DMS53 treated with DMSO at 0.1 percent for 48 hours (cell line): ENCODE measurements around the gene PPP1R18.
"Not testable (repeated sequence)": the region's sequence is repeated elsewhere in the genome, so short reads cannot be mapped to it uniquely, and the experiment has no call there.

Experiments
- DNase-seq: peaks from one replicate; lab custom pipeline; 2025; ENCODE audit not compliant: unreplicated experiment; lab: John Stamatoyannopoulos, UW

PPP1R18 gene

DNA sequence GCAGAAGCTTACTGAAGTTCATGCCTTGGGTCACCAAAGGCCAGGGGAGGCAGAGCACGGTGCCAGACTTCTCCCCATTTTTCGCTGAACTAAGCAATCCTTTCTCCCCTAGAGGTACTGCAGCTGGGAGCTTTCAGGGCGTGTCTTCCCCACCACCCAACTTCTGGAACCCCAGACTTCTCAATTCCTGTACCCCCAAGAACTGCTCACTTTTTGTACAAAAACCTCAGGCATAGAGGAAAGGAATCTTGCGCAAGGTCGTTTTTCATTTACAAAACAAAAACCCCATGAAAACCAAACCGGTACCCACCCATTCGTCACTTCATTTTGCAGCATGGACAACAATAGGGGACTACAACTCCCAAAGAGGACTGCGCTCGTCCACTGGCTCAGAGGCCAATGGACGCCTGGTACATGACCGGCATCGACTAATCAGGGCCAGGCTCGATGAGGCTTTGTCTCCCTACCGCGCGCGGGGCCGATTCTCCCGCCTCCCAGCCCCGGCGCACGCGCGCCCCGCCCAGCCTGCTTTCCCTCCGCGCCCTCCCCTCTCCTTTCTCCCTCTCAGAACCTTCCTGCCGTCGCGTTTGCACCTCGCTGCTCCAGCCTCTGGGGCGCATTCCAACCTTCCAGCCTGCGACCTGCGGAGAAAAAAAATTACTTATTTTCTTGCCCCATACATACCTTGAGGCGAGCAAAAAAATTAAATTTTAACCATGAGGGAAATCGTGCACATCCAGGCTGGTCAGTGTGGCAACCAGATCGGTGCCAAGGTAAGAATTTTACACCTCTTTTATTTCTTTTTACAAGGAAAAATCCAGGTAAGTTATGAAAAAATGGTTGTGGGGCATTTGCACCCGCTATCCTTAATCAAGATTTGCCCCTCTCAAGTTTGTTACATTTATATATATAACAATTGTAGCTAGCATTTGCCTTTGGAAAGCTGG lies 33.6 kb upstream of the PPP1R18 start, which contains the start of gene TUBB:
Gene TUBB, plus strand, starts transcription at position 562 of the 947 bp plus-strand sequence. Its CDS starts 155 bp downstream, at position 717.
- DNase-seq, result peak; percentile 97

DNA sequence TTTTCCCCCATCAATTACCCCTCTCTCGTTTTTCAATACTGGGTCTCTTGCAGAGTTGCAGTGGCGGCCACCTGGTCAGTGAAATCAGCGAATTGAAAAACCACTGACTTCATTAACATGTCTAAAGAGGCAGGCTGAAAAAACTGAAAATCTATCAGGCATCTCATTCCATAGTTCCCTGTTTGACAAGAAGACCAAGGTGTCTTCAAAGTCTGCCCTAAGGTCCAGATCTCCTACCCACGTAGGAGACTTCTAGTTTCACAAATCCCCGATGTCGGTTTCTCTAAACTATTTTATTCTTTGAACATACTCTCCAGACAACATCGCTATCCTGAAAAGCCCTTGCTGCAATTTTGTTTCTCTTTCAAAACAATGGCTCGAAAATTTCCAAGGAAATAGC lies 32.9 kb upstream of the PPP1R18 start:
- no peak for DNase-seq

DNA sequence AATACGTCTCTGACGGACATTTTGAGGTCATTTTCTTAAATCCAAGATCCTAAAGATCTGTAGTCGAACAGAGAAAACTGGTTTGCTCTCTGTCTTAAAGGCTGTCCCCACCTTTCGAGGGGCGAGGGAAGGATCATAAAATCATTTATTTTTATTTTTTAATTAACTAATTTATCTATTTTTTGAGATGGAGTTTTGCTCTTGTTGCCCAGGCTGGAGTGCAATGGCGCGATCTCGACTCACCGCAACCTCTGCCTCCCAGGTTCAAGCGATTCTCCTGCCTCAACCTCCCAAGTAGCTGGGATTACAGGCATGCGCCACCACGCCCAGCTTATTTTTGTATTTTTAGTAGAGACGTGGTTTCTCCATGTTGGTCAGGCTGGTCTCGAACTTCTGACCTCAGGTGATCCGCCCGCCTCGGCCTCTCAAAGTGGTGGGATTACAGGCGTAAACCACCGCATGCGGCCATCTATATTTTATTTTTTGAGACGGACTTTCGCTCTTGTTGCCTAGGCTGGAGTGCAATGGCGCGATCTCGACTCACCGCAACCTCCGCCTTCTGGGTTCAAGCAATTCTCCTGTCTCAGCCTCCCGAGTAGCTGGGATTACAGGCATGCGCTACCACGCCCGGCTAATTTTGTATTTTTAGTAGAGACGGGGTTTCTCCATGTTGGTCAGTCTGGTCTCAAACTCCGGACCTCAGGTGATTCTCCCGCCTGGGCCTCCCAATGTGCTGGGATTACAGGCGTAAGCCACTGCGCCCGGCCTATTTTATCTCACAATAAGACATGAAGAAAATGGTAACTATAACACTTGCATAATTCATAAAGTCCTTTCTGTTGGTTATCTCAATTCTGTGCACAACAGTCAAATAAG lies 31.6 kb upstream of the PPP1R18 start:
- DNase-seq, result not testable (repeated sequence)

DNA sequence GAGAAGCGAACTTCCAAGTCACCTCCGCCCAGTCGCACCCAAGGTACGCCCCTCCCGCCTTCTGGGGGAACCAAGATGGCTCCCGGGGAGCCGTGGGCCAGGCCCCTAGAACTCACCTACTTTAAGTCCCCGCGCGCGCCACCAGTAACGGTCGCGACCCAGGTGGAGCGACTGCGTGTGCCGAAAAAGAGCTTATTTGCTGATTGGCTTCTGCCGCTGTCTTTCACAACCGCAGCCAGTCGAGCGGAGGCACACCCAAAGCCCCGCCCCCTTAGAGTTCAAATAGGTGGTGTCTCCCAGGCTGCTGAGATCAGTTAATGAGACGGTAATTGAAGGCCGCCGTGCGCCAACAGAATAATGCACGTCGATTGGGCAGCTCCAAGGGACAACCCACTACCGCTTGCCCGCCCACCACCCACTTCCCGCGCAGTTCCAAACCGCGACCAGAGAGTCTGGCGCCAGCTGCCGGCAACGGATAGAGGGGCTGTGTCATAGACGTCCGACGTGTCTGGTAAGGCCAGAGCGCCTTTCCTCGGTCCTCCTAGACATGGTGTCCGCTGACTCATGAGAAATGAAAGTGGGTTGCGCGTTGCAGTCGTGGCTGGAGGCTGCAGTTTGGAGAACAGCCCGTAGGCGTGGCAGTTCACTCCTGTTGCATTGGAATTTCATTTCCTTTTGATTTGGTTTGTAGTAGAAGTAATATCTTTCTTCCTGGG lies 30.8 kb upstream of the PPP1R18 start, which contains the start of gene MDC1:
Gene MDC1, minus strand, starts transcription at position 153 of the 716 bp plus-strand sequence. CDS start 2,106 bp downstream, outside the sequence.
- DNase-seq, result peak; percentile 98

DNA sequence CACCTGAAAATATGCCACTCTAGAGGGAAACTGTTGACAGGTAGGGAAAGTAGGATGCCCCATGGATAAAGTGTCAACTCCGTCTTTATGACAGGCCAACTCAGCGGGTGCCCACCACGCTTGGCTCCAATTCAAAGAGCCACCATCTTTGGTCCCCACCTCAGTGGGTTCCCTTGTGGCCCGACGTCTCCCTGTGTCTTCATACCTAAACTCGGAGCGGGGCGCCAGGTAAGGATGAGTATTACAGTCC lies 30.4 kb upstream of the PPP1R18 start:
- no peak for DNase-seq

DNA sequence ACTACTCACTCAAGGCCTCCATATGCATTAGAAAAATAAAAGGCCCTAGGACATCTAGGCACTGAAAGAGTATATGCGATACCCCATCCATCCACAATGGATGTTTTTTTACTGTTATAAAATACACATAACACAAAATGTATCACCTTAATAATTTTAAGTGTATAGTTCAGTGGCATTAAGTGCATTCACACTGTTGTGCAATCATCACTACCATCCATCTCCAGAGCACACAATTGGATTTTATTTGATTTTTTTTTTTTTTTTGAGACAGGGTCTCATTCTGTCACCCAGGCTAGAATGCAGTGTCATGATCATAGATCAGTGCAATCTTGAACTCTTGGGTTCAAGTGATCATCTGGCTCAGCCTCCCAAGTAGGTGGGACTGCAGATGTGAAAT lies 27.8 kb upstream of the PPP1R18 start:
- DNase-seq, result no peak

DNA sequence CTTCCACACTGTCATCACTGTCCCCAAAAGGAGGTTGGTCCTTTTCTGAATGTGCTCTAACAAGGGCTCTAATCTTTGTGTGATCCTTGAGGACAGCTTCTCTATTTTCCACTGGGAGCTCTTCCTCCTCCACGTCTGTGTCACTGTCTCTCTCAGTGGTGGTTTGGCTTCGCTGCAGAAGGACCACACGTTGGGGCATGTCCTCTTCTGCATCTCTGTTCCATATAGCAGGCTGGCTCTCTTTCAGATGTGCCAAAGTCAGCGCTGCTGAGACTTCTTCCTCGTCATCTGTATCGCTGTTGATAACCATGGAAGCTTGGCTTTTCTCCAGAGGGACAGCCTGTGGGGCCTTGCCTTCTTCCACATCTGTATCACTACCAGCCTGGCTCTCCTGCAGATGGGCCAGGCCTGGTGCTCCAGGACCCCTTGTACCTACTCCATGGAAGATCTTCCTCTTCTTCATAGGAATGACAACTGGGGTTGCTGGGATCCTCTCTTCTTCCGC lies 26.0 kb upstream of the PPP1R18 start:
- no peak for DNase-seq

DNA sequence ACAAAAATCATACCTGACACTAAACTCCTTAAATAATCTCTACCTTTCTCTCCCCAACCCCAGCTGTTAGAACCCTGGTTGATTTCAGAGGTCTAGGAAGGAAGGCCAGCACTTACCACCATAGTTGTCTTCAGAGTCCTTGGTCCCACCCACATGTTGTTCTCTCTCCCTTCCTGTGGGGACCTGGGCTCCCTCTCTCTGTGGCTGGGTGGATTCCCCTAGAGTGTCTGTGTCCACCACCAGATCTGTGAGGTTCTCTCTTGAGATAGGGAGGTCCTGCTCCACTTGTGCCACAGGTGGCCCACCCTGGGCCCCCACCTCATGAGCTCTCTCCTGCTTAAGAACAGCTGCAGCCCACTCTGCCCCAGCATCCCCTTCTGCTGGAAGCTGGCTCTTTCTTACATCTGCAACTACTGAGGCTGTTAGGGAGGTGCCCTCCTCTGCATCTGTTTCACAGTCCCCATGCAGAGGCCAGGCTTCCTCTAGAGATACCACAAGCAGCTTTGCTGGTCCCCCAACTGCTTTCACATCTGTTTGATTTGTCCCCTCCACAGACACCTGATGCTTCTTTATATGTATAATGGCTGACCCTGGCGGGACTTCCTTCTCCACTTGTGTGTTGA lies 25.4 kb upstream of the PPP1R18 start:
- DNase-seq, result no peak

DNA sequence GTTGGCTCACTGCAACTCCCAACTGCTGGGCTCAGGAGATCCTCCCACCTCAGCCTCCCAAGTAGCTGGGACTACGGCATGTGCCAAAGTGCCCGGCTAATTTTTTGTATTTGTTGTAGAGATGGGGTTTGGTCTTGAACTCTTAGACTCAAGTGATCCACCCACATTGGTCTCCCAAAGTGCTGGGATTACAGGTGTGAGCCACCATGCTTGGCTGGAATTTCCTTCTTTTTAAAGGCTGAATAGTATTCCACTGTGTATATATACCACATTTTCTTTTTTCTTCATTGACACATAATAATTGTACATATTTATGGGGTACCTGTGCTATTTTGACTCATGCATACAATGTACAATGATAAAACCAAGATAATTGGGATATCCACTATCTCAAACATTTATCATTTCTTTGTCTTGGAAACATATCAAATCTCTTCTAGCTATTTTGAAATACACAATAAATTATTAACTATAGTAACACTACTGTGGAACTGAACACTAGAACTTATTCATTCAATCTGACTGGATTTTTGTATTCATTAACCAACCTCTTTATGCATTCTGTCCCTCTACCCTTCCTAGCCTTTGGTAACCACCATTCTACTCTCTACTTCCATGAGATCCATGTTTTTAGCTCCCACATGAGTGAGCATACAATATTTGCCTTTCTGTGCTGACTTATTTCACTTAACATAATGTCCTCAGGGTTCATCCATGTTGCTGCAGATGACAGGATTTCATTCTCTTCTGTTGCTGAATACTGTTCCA lies 22.8 kb upstream of the PPP1R18 start:
- no peak for DNase-seq

DNA sequence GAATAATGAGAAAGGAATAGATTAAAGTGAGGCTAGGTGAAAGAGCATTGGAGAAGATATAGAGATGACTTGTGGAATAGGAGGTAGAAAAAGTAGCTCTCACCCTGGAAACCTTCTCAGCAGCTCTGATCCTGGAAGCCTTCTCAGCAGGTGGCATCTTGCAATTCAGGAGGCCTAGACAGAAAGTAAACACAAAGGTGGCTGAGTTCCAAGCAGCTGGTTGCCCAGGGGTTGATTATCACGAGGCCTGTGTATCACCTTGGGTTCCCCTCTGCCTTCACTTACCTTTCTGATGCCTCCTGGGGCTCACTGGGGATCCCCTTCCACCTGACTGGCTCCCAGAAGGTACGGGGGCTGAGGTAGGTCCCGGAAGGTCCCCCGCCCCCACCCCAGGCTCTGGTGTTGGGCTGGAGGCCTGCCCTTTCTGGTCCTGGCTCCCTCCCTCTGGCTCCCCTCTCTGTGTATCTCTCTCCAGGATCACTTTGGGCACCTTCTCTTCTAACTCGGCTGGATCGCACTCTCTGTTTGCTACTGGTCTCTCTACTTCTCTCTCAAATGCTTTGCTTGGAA lies 20.9 kb upstream of the PPP1R18 start:
- DNase-seq, result peak; percentile 88

DNA sequence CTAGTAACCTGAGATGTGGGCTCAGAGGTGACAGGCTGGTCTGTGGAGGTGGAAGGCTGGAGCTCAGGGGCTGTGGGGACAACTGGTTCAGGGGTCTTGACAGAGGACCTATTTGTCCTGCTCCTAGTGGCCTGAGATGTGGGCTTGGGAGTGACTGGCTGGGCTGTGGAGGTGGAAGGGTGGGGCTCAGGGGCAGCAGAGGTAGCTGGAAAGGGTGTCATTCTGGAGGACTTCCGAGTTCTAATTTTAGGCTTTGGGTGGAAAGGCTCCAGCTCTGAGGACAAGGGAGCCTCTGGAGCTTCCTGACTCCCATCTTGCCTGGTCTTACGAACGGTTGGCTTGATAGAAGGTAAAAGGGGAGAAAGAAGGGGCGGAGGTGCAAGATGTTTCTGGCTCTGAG lies 19.2 kb upstream of the PPP1R18 start:
- DNase-seq, result no peak

DNA sequence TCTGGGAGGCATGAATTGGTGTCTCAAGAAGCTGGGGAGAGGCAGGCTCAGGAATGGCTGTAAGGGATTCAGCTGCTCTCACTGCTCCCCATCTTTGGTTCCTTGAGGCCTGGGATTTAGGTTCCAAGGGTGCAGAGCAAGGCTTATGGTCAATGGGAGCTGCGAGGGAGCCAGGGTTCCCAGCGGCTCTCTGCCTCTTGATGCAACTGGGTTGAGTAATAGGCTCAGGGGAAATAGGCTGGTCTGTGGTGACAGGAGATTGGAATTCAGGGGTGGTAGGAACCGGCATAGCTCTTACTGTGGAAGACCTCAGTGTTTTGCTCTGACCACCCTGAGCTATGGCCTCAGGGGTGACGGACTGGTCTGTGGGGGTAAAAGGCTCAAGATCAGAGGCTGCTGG lies 17.4 kb upstream of the PPP1R18 start:
- DNase-seq, result no peak

DNA sequence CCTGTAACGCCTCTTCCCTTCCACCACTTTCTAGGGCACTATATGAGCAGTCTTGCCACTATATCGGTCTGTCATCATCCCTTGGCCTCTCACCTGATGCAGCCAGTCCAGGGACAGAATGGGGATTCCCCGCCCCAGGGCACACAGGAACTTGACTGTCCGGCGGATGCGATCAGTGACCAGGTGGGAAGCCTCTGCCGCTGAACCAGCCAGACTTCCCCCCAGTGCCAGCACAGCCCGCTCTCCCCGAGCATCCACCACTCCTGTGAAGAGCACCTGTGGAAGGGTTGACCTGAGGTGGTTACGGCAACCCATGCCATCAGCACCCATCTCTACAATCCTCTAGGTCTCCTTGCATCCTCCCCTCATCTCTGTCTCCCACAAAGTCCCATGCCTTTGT lies 16.6 kb upstream of the PPP1R18 start:
- no peak for DNase-seq

DNA sequence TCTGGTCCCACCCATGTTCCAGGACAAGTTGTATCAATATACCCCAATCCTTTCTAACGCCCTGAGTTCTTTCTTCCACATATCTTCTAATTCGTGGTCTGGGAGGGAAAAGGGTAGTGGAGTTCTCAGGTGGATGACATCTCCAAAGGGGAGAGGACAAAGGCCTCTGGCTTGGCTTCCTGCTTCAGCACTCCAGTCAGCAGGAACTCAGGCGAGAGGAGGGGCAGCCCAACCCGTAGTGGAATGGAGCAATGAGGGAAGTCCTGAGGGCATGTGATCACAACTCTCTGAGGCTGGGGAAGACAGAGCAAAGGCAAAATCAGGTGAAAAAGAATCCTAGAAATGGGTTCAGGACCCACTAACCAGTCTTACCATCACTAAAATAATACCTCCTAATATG lies 13.9 kb upstream of the PPP1R18 start:
- DNase-seq, result no peak

DNA sequence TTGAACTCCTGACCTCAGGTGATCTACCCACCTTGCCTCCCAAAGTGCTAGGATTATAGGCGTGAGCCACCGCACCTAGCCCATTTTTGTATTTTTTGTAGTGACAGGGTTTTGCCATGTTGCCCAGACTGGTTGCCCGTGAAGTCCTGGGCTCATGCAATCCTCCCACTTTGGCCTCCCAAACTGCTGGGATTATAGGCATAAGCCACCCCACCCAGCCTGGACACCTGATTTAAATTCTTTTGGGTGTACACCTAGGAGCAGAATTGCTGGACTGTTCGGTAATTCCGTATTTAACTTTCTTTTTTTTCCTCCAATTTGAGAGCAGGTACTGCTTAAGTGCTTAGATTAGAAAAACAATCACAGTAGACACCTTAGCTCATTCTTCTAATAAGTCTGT lies 10.0 kb upstream of the PPP1R18 start:
- DNase-seq, result no peak

DNA sequence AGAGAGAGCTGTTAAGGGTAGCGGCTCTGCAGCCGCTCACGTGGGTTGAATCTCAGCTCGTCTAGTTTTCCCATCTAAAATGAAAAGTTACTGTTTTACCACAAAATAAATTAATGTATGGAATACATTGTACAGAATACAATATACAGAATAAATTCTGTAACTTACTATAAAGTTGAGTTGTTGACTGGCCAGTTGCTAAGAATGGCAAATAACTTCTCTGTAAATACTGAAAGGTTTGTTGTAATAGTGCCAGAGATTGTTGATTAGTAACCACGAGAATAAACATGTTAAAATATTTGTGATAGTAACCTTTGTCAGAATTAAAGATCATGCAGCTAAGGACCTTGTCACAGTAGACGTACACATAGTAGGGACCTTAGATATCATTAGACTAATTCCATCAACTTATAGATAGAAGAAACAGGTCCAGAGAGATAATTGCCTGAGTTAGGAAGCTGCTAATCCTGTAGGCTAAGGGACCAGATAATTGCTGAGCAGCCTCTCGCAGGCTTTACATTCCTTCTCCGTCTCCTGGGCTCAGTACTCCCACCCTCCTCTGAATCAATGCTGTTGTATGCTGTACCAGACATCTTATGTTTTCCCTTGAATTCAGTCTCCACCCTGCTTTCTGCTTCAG lies 4.9 kb upstream of the PPP1R18 start:
- no peak for DNase-seq

DNA sequence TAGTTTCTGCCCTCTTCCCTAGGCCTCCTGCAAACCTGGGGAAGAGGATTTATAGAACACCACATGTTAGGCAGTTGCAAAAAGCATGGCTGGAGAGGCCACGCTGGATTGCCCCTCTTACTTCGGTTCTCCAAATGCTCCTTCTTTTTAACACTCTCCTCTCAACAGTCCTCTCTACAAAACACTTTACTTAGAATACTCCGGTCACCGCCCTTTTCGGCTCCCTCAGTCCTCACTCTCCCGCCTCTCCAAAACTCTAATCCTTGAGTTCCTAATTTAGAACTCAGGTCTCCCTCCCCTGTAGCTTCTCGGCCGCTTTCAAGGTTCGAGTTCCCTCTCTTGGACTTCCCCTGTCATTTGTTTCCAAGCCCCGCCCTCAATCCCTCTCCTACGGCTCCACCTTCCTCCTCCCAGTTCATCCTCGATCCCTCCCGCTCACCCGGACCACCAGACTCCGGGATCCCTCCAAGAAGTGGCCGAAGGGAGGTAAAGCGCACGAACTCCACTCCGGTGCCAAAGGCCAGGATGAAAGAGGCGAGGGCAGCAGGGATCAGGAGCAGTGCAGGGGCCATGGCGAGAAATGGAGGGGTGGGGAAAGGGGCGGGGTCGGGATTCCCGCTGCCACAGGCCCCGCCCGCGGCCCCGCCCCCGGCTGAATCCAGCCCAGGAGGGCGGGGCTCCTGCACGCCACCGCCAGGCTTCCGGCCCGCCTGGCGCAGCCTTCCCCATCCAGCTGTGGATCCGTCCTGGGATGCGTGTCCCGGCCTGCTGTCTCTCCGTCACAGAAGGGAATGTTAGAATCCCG lies 4.2 kb upstream of the PPP1R18 start, which contains the start of gene NRM:
Gene NRM, minus strand, starts transcription at position 582 of the 805 bp plus-strand sequence. Its CDS starts 10 bp downstream, at position 572.
- peak; percentile 77 for DNase-seq

DNA sequence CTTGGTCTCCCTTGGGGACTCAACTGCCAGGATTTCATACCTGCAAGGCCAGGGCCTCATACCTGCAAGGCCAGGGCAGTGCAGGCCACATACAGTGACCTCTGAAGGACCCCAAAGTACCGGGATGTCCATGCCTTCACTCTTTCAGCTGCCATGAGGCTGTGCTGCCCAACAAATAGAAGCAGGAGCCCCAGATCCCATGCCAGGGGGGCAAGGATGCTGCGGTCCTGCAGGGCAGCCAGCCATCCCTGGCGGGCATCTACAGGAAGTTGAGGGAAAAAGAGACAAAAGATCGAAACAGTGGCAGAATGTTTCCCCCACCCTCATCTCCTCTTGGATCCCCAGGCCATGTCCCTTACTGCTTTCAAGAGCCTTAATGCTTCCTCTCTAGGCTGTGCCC lies 3.5 kb upstream of the PPP1R18 start:
- no peak for DNase-seq
